Measurements from ENCODE around the gene DNAJC13. TPM values are rescaled to one million over a fixed set of nuclear protein-coding genes. Genes with fewer than 3 reads are reported as not detected.

DNAJC13 gene
- total RNA-seq, 1 experiment from 2014 or later, result 28.5 TPM

DNA sequence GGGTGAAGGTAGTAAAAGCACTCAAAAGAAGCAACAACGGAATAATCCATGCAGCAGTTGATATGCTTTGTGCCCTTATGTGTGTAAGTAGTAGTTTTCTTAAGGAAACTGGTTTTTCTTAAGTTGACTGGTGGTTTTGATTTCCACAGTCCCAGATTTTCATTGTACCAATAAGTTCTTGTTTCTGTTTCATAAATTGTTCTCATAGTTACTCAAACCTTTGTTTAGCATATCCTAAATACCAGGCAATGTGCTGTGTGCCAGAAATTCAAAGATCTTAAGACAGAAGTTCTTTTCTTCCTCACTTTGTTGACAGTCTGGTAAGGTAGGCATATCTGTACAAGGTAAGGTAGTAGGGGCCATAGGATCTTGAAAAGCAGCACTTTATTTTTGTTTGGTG, 40.0 kb downstream of the DNAJC13 start (continued):
- TF ChIP-seq, protein P1, sequence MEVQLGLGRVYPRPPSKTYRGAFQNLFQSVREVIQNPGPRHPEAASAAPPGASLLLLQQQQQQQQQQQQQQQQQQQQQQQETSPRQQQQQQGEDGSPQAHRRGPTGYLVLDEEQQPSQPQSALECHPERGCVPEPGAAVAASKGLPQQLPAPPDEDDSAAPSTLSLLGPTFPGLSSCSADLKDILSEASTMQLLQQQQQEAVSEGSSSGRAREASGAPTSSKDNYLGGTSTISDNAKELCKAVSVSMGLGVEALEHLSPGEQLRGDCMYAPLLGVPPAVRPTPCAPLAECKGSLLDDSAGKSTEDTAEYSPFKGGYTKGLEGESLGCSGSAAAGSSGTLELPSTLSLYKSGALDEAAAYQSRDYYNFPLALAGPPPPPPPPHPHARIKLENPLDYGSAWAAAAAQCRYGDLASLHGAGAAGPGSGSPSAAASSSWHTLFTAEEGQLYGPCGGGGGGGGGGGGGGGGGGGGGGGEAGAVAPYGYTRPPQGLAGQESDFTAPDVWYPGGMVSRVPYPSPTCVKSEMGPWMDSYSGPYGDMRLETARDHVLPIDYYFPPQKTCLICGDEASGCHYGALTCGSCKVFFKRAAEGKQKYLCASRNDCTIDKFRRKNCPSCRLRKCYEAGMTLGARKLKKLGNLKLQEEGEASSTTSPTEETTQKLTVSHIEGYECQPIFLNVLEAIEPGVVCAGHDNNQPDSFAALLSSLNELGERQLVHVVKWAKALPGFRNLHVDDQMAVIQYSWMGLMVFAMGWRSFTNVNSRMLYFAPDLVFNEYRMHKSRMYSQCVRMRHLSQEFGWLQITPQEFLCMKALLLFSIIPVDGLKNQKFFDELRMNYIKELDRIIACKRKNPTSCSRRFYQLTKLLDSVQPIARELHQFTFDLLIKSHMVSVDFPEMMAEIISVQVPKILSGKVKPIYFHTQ (CRISPR knock-in tag; IDR thresholded peaks at IDR 0.05), result no peak
- TF ChIP-seq ATF1 (CRISPR knock-in tag; IDR thresholded peaks at IDR 0.05), result no peak

DNA sequence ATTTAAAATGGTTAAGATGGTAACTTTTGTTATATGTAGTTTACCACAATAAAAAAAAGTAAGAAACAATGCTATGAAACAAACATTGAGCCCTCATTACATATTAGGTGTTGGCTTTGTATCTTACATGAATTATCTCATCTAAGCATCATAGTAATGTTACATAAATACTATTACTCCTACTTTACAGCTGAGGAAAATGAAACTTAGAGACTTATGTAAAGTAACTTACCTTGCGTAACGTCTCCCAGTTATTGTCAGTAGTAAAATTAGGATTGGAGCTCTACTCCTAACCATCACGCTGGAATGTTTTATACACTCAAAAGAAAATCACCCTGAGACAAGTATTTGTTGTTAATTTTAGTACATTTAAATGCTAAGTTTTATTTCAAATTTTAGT, 42.2 kb downstream of the DNAJC13 start:
- Mint-ChIP-seq H3K4me3 (no peak overlapping the region), H3K36me3 (peaks cover 51% of the 10 kb centered on the region), H3K27me3 (ENCODE audit: low read depth) (no peaks in the 10 kb centered on the region), H3K27ac (no peak overlapping the region), H3K4me1 (no peaks in the 10 kb centered on the region), H3K9me3 (no peaks in the 10 kb centered on the region)
- DNase-seq (ENCODE audit: low spot score), result no peak
- ATAC-seq, result no peak
- POLR2A ChIA-PET, result no interaction called here
- TF ChIP-seq, protein P2, sequence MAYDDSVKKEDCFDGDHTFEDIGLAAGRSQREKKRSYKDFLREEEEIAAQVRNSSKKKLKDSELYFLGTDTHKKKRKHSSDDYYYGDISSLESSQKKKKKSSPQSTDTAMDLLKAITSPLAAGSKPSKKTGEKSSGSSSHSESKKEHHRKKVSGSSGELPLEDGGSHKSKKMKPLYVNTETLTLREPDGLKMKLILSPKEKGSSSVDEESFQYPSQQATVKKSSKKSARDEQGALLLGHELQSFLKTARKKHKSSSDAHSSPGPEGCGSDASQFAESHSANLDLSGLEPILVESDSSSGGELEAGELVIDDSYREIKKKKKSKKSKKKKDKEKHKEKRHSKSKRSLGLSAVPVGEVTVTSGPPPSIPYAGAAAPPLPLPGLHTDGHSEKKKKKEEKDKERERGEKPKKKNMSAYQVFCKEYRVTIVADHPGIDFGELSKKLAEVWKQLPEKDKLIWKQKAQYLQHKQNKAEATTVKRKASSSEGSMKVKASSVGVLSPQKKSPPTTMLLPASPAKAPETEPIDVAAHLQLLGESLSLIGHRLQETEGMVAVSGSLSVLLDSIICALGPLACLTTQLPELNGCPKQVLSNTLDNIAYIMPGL (CRISPR knock-in tag; IDR thresholded peaks at IDR 0.05), result no peak
- TF ChIP-seq, protein P3, sequence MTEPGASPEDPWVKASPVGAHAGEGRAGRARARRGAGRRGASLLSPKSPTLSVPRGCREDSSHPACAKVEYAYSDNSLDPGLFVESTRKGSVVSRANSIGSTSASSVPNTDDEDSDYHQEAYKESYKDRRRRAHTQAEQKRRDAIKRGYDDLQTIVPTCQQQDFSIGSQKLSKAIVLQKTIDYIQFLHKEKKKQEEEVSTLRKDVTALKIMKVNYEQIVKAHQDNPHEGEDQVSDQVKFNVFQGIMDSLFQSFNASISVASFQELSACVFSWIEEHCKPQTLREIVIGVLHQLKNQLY (CRISPR knock-in tag; IDR thresholded peaks at IDR 0.05), result no peak
- no peak for TF ChIP-seq SP1 (CRISPR knock-in tag; conservative IDR thresholded peaks at IDR 0.05)
- TF ChIP-seq TEAD4 (CRISPR knock-in tag; IDR thresholded peaks at IDR 0.05), result no peak
- TF ChIP-seq HMGA2 (CRISPR knock-in tag; IDR thresholded peaks at IDR 0.05), result no peak
- TF ChIP-seq ZNF138 (CRISPR knock-in tag; conservative IDR thresholded peaks at IDR 0.05), result no peak
- no peak for TF ChIP-seq FOXP4 (CRISPR knock-in tag; IDR thresholded peaks at IDR 0.05)
- no peak for TF ChIP-seq NFYB (CRISPR knock-in tag; conservative IDR thresholded peaks at IDR 0.05; ENCODE audit: low read depth)
- TF ChIP-seq NR2C2 (CRISPR knock-in tag; IDR thresholded peaks at IDR 0.05), result no peak
- no peak for TF ChIP-seq ZNF396 (CRISPR knock-in tag; IDR thresholded peaks at IDR 0.05; ENCODE audit: borderline replicate concordance)
- CTCF ChIA-PET, result no interaction called here

- ATAC-seq, result no peak
- Mint-ChIP-seq H3K4me1 (no peaks in the 10 kb centered on the region), H3K4me3 (no peak overlapping the region), H3K27ac (no peak overlapping the region), H3K9me3 (no peaks in the 10 kb centered on the region), H3K27me3 (ENCODE audit: low read depth) (no peaks in the 10 kb centered on the region), H3K36me3 (peaks cover 45% of the 10 kb centered on the region)
- no peak for DNase-seq (ENCODE audit: low spot score)
- no peak for TF ChIP-seq MXD4 (CRISPR knock-in tag; IDR thresholded peaks at IDR 0.05; ENCODE audit: borderline replicate concordance)
- TF ChIP-seq ZNF138 (CRISPR knock-in tag; conservative IDR thresholded peaks at IDR 0.05), result no peak
- POLR2A ChIA-PET, result no interaction called here
- CTCF ChIA-PET, result no interaction called here
Observed at GRCh38 chr3:132461544-132461943, 44.2 kb downstream of the DNAJC13 start.

- ChIA-PET CTCF (no interaction called here), POLR2A (no interaction called here)
- peaks cover 53% of the 10 kb centered on the region for H3K36me3 Mint-ChIP-seq
- H3K27ac Mint-ChIP-seq, result no peak overlapping the region
- no peaks in the 10 kb centered on the region for H3K27me3 Mint-ChIP-seq (ENCODE audit: low read depth)
- no peak for DNase-seq (ENCODE audit: low spot score)
- H3K4me1 Mint-ChIP-seq, result peaks cover 6% of the 10 kb centered on the region
- ATAC-seq, result no peak
- no peak overlapping the region for H3K4me3 Mint-ChIP-seq
- H3K9me3 Mint-ChIP-seq, result peaks cover 3% of the 10 kb centered on the region; the same call in 1 of the 2 replicates
- TF ChIP-seq ETV6 (CRISPR knock-in tag; IDR thresholded peaks at IDR 0.05), result no peak
- TF ChIP-seq, protein P3 (CRISPR knock-in tag; IDR thresholded peaks at IDR 0.05), result no peak
- no peak for TF ChIP-seq ZNF232 (CRISPR knock-in tag; IDR thresholded peaks at IDR 0.05)
- TF ChIP-seq, protein P4, sequence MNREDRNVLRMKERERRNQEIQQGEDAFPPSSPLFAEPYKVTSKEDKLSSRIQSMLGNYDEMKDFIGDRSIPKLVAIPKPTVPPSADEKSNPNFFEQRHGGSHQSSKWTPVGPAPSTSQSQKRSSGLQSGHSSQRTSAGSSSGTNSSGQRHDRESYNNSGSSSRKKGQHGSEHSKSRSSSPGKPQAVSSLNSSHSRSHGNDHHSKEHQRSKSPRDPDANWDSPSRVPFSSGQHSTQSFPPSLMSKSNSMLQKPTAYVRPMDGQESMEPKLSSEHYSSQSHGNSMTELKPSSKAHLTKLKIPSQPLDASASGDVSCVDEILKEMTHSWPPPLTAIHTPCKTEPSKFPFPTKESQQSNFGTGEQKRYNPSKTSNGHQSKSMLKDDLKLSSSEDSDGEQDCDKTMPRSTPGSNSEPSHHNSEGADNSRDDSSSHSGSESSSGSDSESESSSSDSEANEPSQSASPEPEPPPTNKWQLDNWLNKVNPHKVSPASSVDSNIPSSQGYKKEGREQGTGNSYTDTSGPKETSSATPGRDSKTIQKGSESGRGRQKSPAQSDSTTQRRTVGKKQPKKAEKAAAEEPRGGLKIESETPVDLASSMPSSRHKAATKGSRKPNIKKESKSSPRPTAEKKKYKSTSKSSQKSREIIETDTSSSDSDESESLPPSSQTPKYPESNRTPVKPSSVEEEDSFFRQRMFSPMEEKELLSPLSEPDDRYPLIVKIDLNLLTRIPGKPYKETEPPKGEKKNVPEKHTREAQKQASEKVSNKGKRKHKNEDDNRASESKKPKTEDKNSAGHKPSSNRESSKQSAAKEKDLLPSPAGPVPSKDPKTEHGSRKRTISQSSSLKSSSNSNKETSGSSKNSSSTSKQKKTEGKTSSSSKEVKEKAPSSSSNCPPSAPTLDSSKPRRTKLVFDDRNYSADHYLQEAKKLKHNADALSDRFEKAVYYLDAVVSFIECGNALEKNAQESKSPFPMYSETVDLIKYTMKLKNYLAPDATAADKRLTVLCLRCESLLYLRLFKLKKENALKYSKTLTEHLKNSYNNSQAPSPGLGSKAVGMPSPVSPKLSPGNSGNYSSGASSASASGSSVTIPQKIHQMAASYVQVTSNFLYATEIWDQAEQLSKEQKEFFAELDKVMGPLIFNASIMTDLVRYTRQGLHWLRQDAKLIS (CRISPR knock-in tag; IDR thresholded peaks at IDR 0.05; ENCODE audit: borderline replicate concordance), result no peak
- TF ChIP-seq, protein P5, sequence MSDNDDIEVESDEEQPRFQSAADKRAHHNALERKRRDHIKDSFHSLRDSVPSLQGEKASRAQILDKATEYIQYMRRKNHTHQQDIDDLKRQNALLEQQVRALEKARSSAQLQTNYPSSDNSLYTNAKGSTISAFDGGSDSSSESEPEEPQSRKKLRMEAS (CRISPR knock-in tag; IDR thresholded peaks at IDR 0.05), result no peak
- TF ChIP-seq KAT7 (CRISPR knock-in tag; IDR thresholded peaks at IDR 0.05; ENCODE audit: borderline replicate concordance), result no peak
Observed at GRCh38 chr3:132464066-132464465, 46.8 kb downstream of the DNAJC13 start.
